K562 (cell line): ENCODE results near the gene DYNC1I1.

ENCODE experiments used
- BHLHE40 ChIP-seq: IDR thresholded peaks from 2 replicates; pipeline ENCODE4 v1.6.1; 2011; ENCODE audit warnings: low read length, improper control_type of control experiment
- HNRNPLL ChIP-seq: fragments of 200-400 bp; formaldehyde crosslinking; IDR thresholded peaks from 2 replicates; pipeline ENCODE4 v1.6.1; 2017; ENCODE audit warnings: low read length, low read depth, mild to moderate bottlenecking; ENCODE audit not compliant: poor library complexity, severe bottlenecking
- ZEB2 ChIP-seq: fragments of 450-650 bp; IDR thresholded peaks from 2 replicates; pipeline ENCODE4 v1.6.1; 2016

- TF ChIP-seq BHLHE40 (no peak), HNRNPLL (no peak), ZEB2 (no peak)
These were observed 313.6 kb downstream of the DYNC1I1 start for GRCh38 chr7:96085953-96086352.
